ENCODE data around the gene GNG14. TPM values are rescaled to one million over a fixed set of nuclear protein-coding genes. Genes with fewer than 3 reads are reported as not detected.
"Not testable (repeated sequence)": the region's sequence is repeated elsewhere in the genome, so short reads cannot be mapped to it uniquely, and the experiment has no call there.

The GNG14 gene
- total RNA-seq, 2 experiments from 2014 or later: not detected

- POLR2A ChIA-PET: interaction anchor here (0.6 to 1.0 kb wide), 3 partner anchors 14 to 86 kb away, joined by 3 read pairs; partner anchors contain the start of genes TNPO2, ZNF490 and ZNF791
- H3K9me3 Mint-ChIP-seq (ENCODE audit: low read depth): no peaks in the 10 kb centered on the region
- H3K27me3 Mint-ChIP-seq: no peaks in the 10 kb centered on the region
- CTCF ChIA-PET: interaction anchor here (0.6 to 2.0 kb wide), 3 partner anchors 37 to 95 kb away, joined by 4 to 5 read pairs (median 4); partner anchors contain the start of gene TRIR
- peak within 1 kb of the TSS; percentile 94 for H3K27ac Mint-ChIP-seq
- peaks cover 19% of the 10 kb centered on the region for H3K36me3 Mint-ChIP-seq (ENCODE audit: low read depth)
- H3K4me3 Mint-ChIP-seq: peak within 1 kb of the TSS; percentile 75
- DNase-seq (peak; percentile 98), ATAC-seq (peak; percentile 91)
- H3K4me1 Mint-ChIP-seq: peaks cover 11% of the 10 kb centered on the region
- intact Hi-C loops (cut with DNase I, micrococcal nuclease): loop anchor here (1.0 kb wide), 3 partner anchors 15 to 38 kb away; partner anchors contain the start of genes DHPS (in 2 of the 2) and TRIR (in 1 of the 2)
Observed at GRCh38 chr19:12696366-12697335, 8.9 kb downstream of the GNG14 start, which contains the start of gene FBXW9. Gene FBXW9 (minus strand): TSS chr19:12696631. CDS start chr19:12696581, 50 bp downstream.

- CTCF ChIA-PET: interaction anchor here (2.0 kb wide), 1 partner anchor 36 kb away, joined by 4 read pairs; the partner anchor contains the start of gene TRIR
Observed at GRCh38 chr19:12697425-12697824, 9.6 kb downstream of the GNG14 start.

GRCh38 chr19:12698138-12698537 is 10.3 kb downstream of the GNG14 start:
- peaks cover 30% of the 10 kb centered on the region for H3K36me3 Mint-ChIP-seq (ENCODE audit: low read depth)
- ATAC-seq: no peak
- H3K4me3 Mint-ChIP-seq: peak overlapping the region; percentile 25
- H3K4me1 Mint-ChIP-seq: peaks cover 11% of the 10 kb centered on the region
- no peaks in the 10 kb centered on the region for H3K27me3 Mint-ChIP-seq
- H3K27ac Mint-ChIP-seq: peak overlapping the region; percentile 48
- intact Hi-C loops (cut with DNase I, micrococcal nuclease): no loop called here
- ChIA-PET CTCF (interaction anchor here (2.0 kb wide), 1 partner anchor 36 kb away, joined by 4 read pairs; the partner anchor contains the start of gene TRIR), POLR2A (no interaction called here)
- DNase-seq: no peak
- H3K9me3 Mint-ChIP-seq (ENCODE audit: low read depth): no peaks in the 10 kb centered on the region

More at GRCh38 chr19:12697425-12697824, 9.6 kb downstream of the GNG14 start:
- H3K27me3 Mint-ChIP-seq; H3K27ac Mint-ChIP-seq; DNase-seq; H3K9me3 Mint-ChIP-seq (ENCODE audit: low read depth); ATAC-seq; intact Hi-C loops (cut with DNase I, micrococcal nuclease); POLR2A ChIA-PET: not testable (repeated sequence)
- Mint-ChIP-seq H3K4me3 (peak overlapping the region; percentile 38), H3K4me1 (peaks cover 11% of the 10 kb centered on the region), H3K36me3 (ENCODE audit: low read depth) (peaks cover 24% of the 10 kb centered on the region)

- no peaks in the 10 kb centered on the region for H3K27me3 Mint-ChIP-seq
- H3K36me3 Mint-ChIP-seq (ENCODE audit: low read depth): peaks cover 56% of the 10 kb centered on the region
- H3K4me3 Mint-ChIP-seq: no peak overlapping the region
- no peak overlapping the region for H3K27ac Mint-ChIP-seq
- H3K4me1 Mint-ChIP-seq: peaks cover 6% of the 10 kb centered on the region
- DNase-seq (no peak), ATAC-seq (no peak)
- ChIA-PET CTCF (no interaction called here), POLR2A (no interaction called here)
- H3K9me3 Mint-ChIP-seq (ENCODE audit: low read depth): no peaks in the 10 kb centered on the region
- intact Hi-C loops (cut with DNase I, micrococcal nuclease): no loop called here
Observed at GRCh38 chr19:12701596-12702282, 13.9 kb downstream of the GNG14 start.

GRCh38 chr19:12703046-12703445 is 15.2 kb downstream of the GNG14 start:
- Mint-ChIP-seq H3K27me3 (no peaks in the 10 kb centered on the region), H3K4me1 (peaks cover 2% of the 10 kb centered on the region), H3K9me3 (ENCODE audit: low read depth) (no peaks in the 10 kb centered on the region), H3K4me3 (no peak overlapping the region), H3K36me3 (ENCODE audit: low read depth) (peaks cover 60% of the 10 kb centered on the region), H3K27ac (no peak overlapping the region)
- DNase-seq (peak; percentile 44), ATAC-seq (peak; percentile 74)
- intact Hi-C loops (cut with DNase I, micrococcal nuclease): no loop called here
- CTCF ChIA-PET: no interaction called here
- POLR2A ChIA-PET: interaction anchor here (0.6 kb wide), 1 partner anchor 198 kb away, joined by 3 read pairs; no protein-coding TSS in a partner anchor

GRCh38 chr19:12705169-12705568 is 17.4 kb downstream of the GNG14 start:
- POLR2A ChIA-PET: no interaction called here
- Mint-ChIP-seq H3K4me3 (no peak overlapping the region), H3K4me1 (no peaks in the 10 kb centered on the region), H3K36me3 (ENCODE audit: low read depth) (peaks cover 58% of the 10 kb centered on the region), H3K9me3 (ENCODE audit: low read depth) (no peaks in the 10 kb centered on the region), H3K27me3 (no peaks in the 10 kb centered on the region), H3K27ac (no peak overlapping the region)
- intact Hi-C loops (cut with DNase I, micrococcal nuclease): no loop called here
- ATAC-seq (no peak), DNase-seq (no peak)
- CTCF ChIA-PET: no interaction called here

- no peak for DNase-seq
- no peak for ATAC-seq
- Mint-ChIP-seq H3K9me3 (ENCODE audit: low read depth) (no peaks in the 10 kb centered on the region), H3K4me3 (no peak overlapping the region), H3K27ac (no peak overlapping the region), H3K4me1 (no peaks in the 10 kb centered on the region), H3K27me3 (no peaks in the 10 kb centered on the region), H3K36me3 (ENCODE audit: low read depth) (peaks cover 63% of the 10 kb centered on the region)
- intact Hi-C loops (cut with DNase I, micrococcal nuclease): no loop called here
- CTCF ChIA-PET: interaction anchor here (0.7 kb wide), 1 partner anchor 130 kb away, joined by 3 read pairs; no protein-coding TSS in a partner anchor
- POLR2A ChIA-PET: no interaction called here
Observed at GRCh38 chr19:12705654-12706331, 18.0 kb downstream of the GNG14 start.

- ChIA-PET POLR2A (no interaction called here), CTCF (interaction anchor here (0.7 kb wide), 1 partner anchor 131 kb away, joined by 3 read pairs; no protein-coding TSS in a partner anchor)
- no peak for DNase-seq
- H3K27ac Mint-ChIP-seq: no peak overlapping the region
- peaks cover 63% of the 10 kb centered on the region for H3K36me3 Mint-ChIP-seq (ENCODE audit: low read depth)
- intact Hi-C loops (cut with DNase I, micrococcal nuclease): no loop called here
- no peak for ATAC-seq
- H3K27me3 Mint-ChIP-seq: no peaks in the 10 kb centered on the region
- H3K9me3 Mint-ChIP-seq (ENCODE audit: low read depth): no peaks in the 10 kb centered on the region
- no peaks in the 10 kb centered on the region for H3K4me1 Mint-ChIP-seq
- H3K4me3 Mint-ChIP-seq: no peak overlapping the region
Observed at GRCh38 chr19:12706332-12706718, 18.5 kb downstream of the GNG14 start.

GRCh38 chr19:12708641-12709040 is 20.8 kb downstream of the GNG14 start:
- intact Hi-C loops (cut with DNase I, micrococcal nuclease): no loop called here
- H3K4me3 Mint-ChIP-seq: no peak overlapping the region
- no peak overlapping the region for H3K27ac Mint-ChIP-seq
- DNase-seq (no peak), ATAC-seq (no peak)
- H3K27me3 Mint-ChIP-seq: no peaks in the 10 kb centered on the region
- no peaks in the 10 kb centered on the region for H3K4me1 Mint-ChIP-seq
- CTCF ChIA-PET: no interaction called here
- peaks cover 56% of the 10 kb centered on the region for H3K36me3 Mint-ChIP-seq (ENCODE audit: low read depth)
- H3K9me3 Mint-ChIP-seq (ENCODE audit: low read depth): no peaks in the 10 kb centered on the region
- POLR2A ChIA-PET: interaction anchor here (0.6 to 0.7 kb wide), 2 partner anchors 13 to 20 kb away, joined by 3 to 4 read pairs; no protein-coding TSS in a partner anchor

GRCh38 chr19:12711187-12711586 is 23.4 kb downstream of the GNG14 start:
- Mint-ChIP-seq H3K4me3 (no peak overlapping the region), H3K27ac (no peak overlapping the region), H3K27me3 (no peaks in the 10 kb centered on the region), H3K36me3 (ENCODE audit: low read depth) (peaks cover 54% of the 10 kb centered on the region), H3K9me3 (ENCODE audit: low read depth) (no peaks in the 10 kb centered on the region), H3K4me1 (no peaks in the 10 kb centered on the region)
- intact Hi-C loops (cut with DNase I, micrococcal nuclease): no loop called here
- ChIA-PET CTCF (interaction anchor here (0.7 kb wide), 1 partner anchor 11 kb away, joined by 3 read pairs; no protein-coding TSS in a partner anchor), POLR2A (interaction anchor here (0.6 kb wide), 1 partner anchor 14 kb away, joined by 3 read pairs; no protein-coding TSS in a partner anchor)
- no peak for DNase-seq
- ATAC-seq: no peak

- intact Hi-C loops (cut with DNase I, micrococcal nuclease); H3K4me1 Mint-ChIP-seq; H3K9me3 Mint-ChIP-seq (ENCODE audit: low read depth); ATAC-seq; POLR2A ChIA-PET; H3K27me3 Mint-ChIP-seq; H3K27ac Mint-ChIP-seq; CTCF ChIA-PET; H3K4me3 Mint-ChIP-seq: not testable (repeated sequence)
- peak; percentile 31 for DNase-seq
- H3K36me3 Mint-ChIP-seq (ENCODE audit: low read depth): peaks cover 52% of the 10 kb centered on the region
Observed at GRCh38 chr19:12712077-12712476, 24.3 kb downstream of the GNG14 start.
